DOHH2 (cell line): Measurements from ENCODE around the gene PASK.

Experiments used
- CTCF ChIP-seq: fragments of 200-600 bp; sonication (generic); IDR thresholded peaks from one replicate; pipeline ENCODE4 v1.5.1; 2014; ENCODE audit warnings: antibody characterized with exemption, mild to moderate bottlenecking, low read depth, low read length; ENCODE audit not compliant: poor library complexity, severe bottlenecking
- EZH2phosphoT487 ChIP-seq: fragments of 200-600 bp; sonication (generic); IDR thresholded peaks from 2 replicates; pipeline ENCODE4 v1.6.1; 2017; ENCODE audit warnings: borderline replicate concordance, mild to moderate bottlenecking, antibody characterized with exemption, low read length, moderate library complexity, mixed read lengths

GRCh38 chr2:241147336-241147735, 1.9 kb downstream of the PASK start:
- TF ChIP-seq CTCF (no peak), EZH2phosphoT487 (no peak)
